Body of pancreas (tissue), 4 donors: ENCODE measurements around the gene LILRA5.

Experiments used
- POLR2A ChIP-seq, 3 donors: fragments of 450-650 bp; IDR thresholded peaks; one replicate each; pipeline ENCODE4 v1.6.1; 2016; ENCODE audit warnings: antibody characterized with exemption in 3 of 3, mild to moderate bottlenecking in 2 of 3
- TF ChIP-seq, protein P1 (sequence below), 7 experiments: fragments of 450-650 bp in 4 of 7; fragments of 200-600 bp in 3 of 7; sonication (generic) in 3 of 7; IDR thresholded peaks; one replicate each; pipeline ENCODE4 v1.5.1; 2016 to 2019; ENCODE audit warnings: antibody characterized with exemption in 7 of 7

- TF ChIP-seq POLR2A (IDR thresholded peaks at IDR 0.05): no peak
- TF ChIP-seq, protein P1, sequence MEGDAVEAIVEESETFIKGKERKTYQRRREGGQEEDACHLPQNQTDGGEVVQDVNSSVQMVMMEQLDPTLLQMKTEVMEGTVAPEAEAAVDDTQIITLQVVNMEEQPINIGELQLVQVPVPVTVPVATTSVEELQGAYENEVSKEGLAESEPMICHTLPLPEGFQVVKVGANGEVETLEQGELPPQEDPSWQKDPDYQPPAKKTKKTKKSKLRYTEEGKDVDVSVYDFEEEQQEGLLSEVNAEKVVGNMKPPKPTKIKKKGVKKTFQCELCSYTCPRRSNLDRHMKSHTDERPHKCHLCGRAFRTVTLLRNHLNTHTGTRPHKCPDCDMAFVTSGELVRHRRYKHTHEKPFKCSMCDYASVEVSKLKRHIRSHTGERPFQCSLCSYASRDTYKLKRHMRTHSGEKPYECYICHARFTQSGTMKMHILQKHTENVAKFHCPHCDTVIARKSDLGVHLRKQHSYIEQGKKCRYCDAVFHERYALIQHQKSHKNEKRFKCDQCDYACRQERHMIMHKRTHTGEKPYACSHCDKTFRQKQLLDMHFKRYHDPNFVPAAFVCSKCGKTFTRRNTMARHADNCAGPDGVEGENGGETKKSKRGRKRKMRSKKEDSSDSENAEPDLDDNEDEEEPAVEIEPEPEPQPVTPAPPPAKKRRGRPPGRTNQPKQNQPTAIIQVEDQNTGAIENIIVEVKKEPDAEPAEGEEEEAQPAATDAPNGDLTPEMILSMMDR (IDR thresholded peaks at IDR 0.05): no peak
Measured at GRCh38 chr19:54282686-54283470, 30.1 kb downstream of the LILRA5 start.
